Transverse colon (tissue), 4 donors: Measurements from ENCODE around the gene TMEM131L. TPM values are rescaled to one million over a fixed set of nuclear protein-coding genes. Genes with fewer than 3 reads are reported as not detected.

Experiments
- DNase-seq: peaks from one replicate; pipeline ENCODE4 v3.0.0-alpha.2; 2019
- H3K27ac ChIP-seq, 4 donors: fragments of 200-600 bp; sonication (generic); 2 replicates each; pipeline ENCODE4 v1.5.1; 2016 to 2018; ENCODE audit warnings: inconsistent platforms in 4 of 4
- H3K27me3 ChIP-seq: fragments of 200-600 bp; sonication (generic); 2 replicates; pipeline ENCODE4 v1.5.1; 2017; ENCODE audit warnings: inconsistent platforms
- H3K36me3 ChIP-seq, 4 donors: fragments of 200-600 bp; sonication (generic); 2 replicates each; pipeline ENCODE4 v1.5.1; 2017 to 2019; ENCODE audit warnings: inconsistent platforms in 4 of 4
- H3K4me1 ChIP-seq, 4 donors: fragments of 200-600 bp; sonication (generic); 2 replicates each; pipeline ENCODE4 v1.5.1; 2017 to 2020; ENCODE audit warnings: inconsistent platforms in 4 of 4
- H3K4me3 ChIP-seq, 4 donors: fragments of 200-600 bp; sonication (generic); 1 replicate in 1 of 4; 2 replicates in 3 of 4; pipeline versions ENCODE4 v1.5.1 to v1.6.1; 2017 to 2019; ENCODE audit warnings: inconsistent platforms in 4 of 4
- H3K9me3 ChIP-seq, 2 donors: fragments of 200-600 bp; sonication (generic); 2 replicates each; pipeline ENCODE4 v1.5.1; 2017 to 2019; ENCODE audit warnings: inconsistent platforms in 2 of 2
- EP300 ChIP-seq: sonication (generic); formaldehyde crosslinking; IDR thresholded peaks from one replicate; pipeline ENCODE4 v1.6.1; 2017; ENCODE audit warnings: antibody characterized with exemption, low read depth
- POLR2A ChIP-seq: fragments of 450-650 bp; IDR thresholded peaks from one replicate; pipeline ENCODE4 v1.6.1; 2016; ENCODE audit warnings: antibody characterized with exemption, mild to moderate bottlenecking, moderate library complexity
- POLR2AphosphoS5 ChIP-seq, 3 donors: sonication (generic); formaldehyde crosslinking; IDR thresholded peaks; one replicate each; pipeline ENCODE4 v1.6.1; 2016; ENCODE audit warnings: antibody characterized with exemption in 3 of 3
- WGBS, 2 donors: methylation state at CpG; one replicate each; pipeline ENCODE4 v1.1.5; 2018; ENCODE audit warnings: low coverage in 1 of 2; 5-methylcytosine and 5-hydroxymethylcytosine counted together
- in situ Hi-C, 4 donors: fragments of 200-750 bp; cut with MboI; loops; one replicate each; pipeline versions ENCODE4 v1.15.0 to v1.15.1; 2017; ENCODE audit warnings: low sequenced_read_pairs in 3 of 4, low pct_ligation_motif_present in 1 of 4, low pct_unique_long_range_greater_than_20kb in 1 of 4
- intact Hi-C: fragments of 100-400 bp; cut with DNase I; formaldehyde crosslinking; loops from one replicate; pipeline ENCODE4 v1.15.1; 2023; ENCODE audit warnings: low total_unique reads
- total RNA-seq, 4 donors: library from RNA; depleted of rRNA; stranded (reverse); fragments of >200 nt; gene quantifications; one replicate each; pipeline ENCODE4 v1.1.0, GENCODE V29; 2016
- TF ChIP-seq, protein P1 (sequence below), 5 experiments: fragments of 200-600 bp in 3 of 5; fragments of 450-650 bp in 2 of 5; sonication (generic) in 3 of 5; IDR thresholded peaks; 1 replicate in 2 of 5; 2 replicates in 3 of 5; pipeline ENCODE4 v1.5.1; 2016 to 2017; ENCODE audit warnings: antibody characterized with exemption in 5 of 5, inconsistent platforms in 3 of 5, mild to moderate bottlenecking in 2 of 5, moderate library complexity in 1 of 5

Gene TMEM131L
- total RNA-seq, 4 donors from 2014 or later, result 5.2 to 14.8 (median 8.3) TPM

DNA sequence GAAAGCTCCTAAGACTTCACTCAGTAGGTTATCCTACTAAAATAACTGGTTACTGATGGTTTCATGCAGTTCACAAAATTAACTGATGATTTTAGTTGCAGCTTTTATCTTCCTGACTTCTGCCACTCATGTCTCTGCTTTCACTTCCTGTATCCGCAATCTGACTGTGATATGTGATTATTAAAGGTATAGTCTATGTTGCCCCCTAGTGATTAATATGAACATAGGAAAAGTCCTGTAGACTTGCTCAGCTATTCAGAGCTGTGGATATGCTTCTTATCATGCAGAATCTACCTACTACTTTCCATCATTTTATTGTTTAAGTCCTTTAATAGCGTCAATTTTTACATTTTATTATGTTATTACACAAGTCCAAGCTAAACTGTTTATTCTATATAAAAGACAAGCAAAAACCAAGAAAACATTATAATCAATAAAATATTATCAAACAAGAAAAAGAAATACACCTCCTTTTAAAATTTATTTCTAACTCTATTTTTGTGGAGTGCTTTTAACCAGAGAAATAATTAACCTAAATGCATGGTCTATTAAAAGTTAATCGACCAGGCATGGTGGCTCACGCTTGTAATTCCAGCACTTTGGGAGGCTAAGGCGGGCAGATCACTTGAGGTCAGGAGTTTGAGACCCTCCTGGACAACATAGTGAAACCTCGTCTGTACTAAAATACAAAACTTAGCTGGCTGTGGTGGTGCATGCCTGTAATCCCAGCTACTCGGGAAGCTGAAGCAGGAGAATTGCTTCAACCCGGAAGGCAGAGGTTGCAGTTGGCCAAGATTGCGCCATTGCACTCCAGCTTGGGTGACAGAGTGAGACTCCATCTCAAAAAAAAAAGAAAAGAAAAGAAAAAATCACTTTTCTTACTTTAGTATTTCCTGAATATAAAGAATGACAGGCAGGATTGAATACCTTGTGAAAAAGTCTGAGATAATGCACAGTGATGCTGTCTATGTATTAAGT, 177.5 kb downstream of the TMEM131L start:
- in situ Hi-C loops (no loop called here), intact Hi-C loops (loop anchor here (10.0 kb wide), 1 partner anchor 299 kb away; the partner anchor contains the start of gene MND1)

DNA sequence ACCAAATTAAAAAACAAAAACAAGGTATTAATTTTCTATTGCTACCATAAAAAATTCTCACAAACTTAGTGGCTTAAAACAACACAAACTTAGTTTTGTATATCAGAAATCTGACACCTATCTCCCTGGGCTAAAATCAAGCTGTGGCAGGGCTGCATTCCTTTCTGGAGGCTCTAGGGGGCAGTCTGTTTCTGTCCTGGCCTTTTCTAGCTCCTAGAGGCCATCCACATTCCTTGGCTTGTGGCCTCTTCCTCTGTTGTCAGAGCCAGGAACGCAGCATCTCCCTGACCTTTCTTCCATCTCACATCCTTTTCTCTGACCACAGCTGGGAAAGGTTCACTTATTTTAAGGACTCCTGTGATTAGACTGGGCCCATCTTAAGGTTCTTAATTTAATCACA, 179.0 kb downstream of the TMEM131L start:
- 89 to 90% methylated on average over 1 of the region's 1 CpG for WGBS, 2 donors
- H3K36me3 ChIP-seq, result no peaks in the 10 kb centered on the region
- no peak for DNase-seq
- H3K4me3 ChIP-seq, result no peak overlapping the region
- H3K4me1 ChIP-seq, result no peaks in the 10 kb centered on the region
- no peaks in the 10 kb centered on the region for H3K27me3 ChIP-seq
- intact Hi-C loops, result loop anchor here (10.0 kb wide), 1 partner anchor 300 kb away; the partner anchor contains the start of gene MND1
- TF ChIP-seq EP300, result no peak
- no peak for TF ChIP-seq POLR2A
- TF ChIP-seq, protein P1, sequence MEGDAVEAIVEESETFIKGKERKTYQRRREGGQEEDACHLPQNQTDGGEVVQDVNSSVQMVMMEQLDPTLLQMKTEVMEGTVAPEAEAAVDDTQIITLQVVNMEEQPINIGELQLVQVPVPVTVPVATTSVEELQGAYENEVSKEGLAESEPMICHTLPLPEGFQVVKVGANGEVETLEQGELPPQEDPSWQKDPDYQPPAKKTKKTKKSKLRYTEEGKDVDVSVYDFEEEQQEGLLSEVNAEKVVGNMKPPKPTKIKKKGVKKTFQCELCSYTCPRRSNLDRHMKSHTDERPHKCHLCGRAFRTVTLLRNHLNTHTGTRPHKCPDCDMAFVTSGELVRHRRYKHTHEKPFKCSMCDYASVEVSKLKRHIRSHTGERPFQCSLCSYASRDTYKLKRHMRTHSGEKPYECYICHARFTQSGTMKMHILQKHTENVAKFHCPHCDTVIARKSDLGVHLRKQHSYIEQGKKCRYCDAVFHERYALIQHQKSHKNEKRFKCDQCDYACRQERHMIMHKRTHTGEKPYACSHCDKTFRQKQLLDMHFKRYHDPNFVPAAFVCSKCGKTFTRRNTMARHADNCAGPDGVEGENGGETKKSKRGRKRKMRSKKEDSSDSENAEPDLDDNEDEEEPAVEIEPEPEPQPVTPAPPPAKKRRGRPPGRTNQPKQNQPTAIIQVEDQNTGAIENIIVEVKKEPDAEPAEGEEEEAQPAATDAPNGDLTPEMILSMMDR (IDR thresholded peaks at IDR 0.05), result no peak
- TF ChIP-seq POLR2AphosphoS5 (IDR thresholded peaks at IDR 0.05), result no peak
- H3K27ac ChIP-seq, result no peak overlapping the region
- H3K9me3 ChIP-seq, result no peaks in the 10 kb centered on the region
- in situ Hi-C loops, result no loop called here

More for the DNA sequence above, 177.5 kb downstream of the TMEM131L start:
- H3K4me3 ChIP-seq, result no peak overlapping the region
- no peak overlapping the region for H3K27ac ChIP-seq
- TF ChIP-seq, protein P1 (IDR thresholded peaks at IDR 0.05), result peak; percentile 31 to 50 (median 40)
- TF ChIP-seq POLR2A, result no peak
- TF ChIP-seq EP300, result no peak
- H3K27me3 ChIP-seq, result no peaks in the 10 kb centered on the region
- H3K36me3 ChIP-seq, result no peaks in the 10 kb centered on the region
- H3K9me3 ChIP-seq, result no peaks in the 10 kb centered on the region
- DNase-seq, result no peak
- H3K4me1 ChIP-seq, result no peaks in the 10 kb centered on the region
- 70 to 72% methylated on average over 5 to 9 of the region's 9 CpGs for WGBS, 2 donors

DNA sequence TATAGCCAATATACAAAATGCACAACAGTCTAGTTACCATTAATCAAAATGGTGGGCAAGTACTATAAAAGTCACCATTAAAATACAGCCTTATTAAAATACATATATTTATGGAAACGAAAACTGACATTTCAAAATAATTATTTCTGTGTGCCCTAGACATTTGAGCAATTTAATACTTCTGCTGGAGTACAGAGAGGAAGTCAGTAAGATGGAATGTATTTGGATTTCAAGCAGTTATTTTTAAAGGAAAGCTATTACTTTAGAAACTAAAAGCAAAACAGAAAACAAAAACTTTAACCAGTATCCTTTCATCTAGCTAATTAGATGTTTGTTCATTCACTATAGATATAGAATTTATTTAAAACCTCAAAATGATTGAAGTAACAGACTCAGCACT, 180.1 kb downstream of the TMEM131L start:
- 64 to 85% methylated on average over 1 of the region's 1 CpG for WGBS, 2 donors
- in situ Hi-C loops (no loop called here), intact Hi-C loops (loop anchor here (10.0 kb wide), 1 partner anchor 301 kb away; the partner anchor contains the start of gene MND1)
- Histone ChIP-seq H3K36me3 (no peaks in the 10 kb centered on the region), H3K27me3 (no peaks in the 10 kb centered on the region), H3K27ac (no peak overlapping the region), H3K4me1 (no peaks in the 10 kb centered on the region), H3K9me3 (no peaks in the 10 kb centered on the region), H3K4me3 (no peak overlapping the region)
- TF ChIP-seq, protein P1 (IDR thresholded peaks at IDR 0.05), result no peak
- TF ChIP-seq POLR2A (no peak), POLR2AphosphoS5 (IDR thresholded peaks at IDR 0.05) (no peak), EP300 (no peak)
- no peak for DNase-seq

DNA sequence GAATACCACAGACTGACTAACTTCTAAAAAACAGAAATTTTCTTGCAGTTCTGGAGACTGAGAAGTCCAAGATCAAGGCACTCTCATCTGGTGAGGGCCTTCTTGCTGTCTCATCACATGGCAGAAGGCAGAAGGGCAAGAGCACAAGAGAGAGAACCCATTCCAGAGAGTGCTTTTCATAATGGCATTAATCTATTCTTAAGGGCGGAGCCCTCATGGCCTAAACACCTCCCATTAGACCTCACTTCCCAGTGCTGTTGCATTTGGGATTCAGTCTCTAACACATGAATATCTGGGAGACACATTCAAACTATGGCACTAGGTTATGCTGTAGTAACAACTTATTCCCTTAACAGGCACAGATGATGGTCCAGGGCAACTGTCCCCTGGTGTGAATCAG, 180.8 kb downstream of the TMEM131L start:
- DNase-seq, result no peak
- no peak overlapping the region for H3K4me3 ChIP-seq
- TF ChIP-seq, protein P1 (IDR thresholded peaks at IDR 0.05), result no peak
- TF ChIP-seq POLR2A, result no peak
- TF ChIP-seq EP300, result no peak
- TF ChIP-seq POLR2AphosphoS5 (IDR thresholded peaks at IDR 0.05), result no peak
- H3K36me3 ChIP-seq, result no peaks in the 10 kb centered on the region
- intact Hi-C loops (loop anchor here (10.0 kb wide), 1 partner anchor 302 kb away; the partner anchor contains the start of gene MND1), in situ Hi-C loops (no loop called here)
- no peak overlapping the region for H3K27ac ChIP-seq
- WGBS, 2 donors, result 100% methylated on average over 1 of the region's 1 CpG; no CpG with 5 or more reads in 1 of the 2 donors
- H3K27me3 ChIP-seq, result no peaks in the 10 kb centered on the region
- H3K4me1 ChIP-seq, result no peaks in the 10 kb centered on the region
- no peaks in the 10 kb centered on the region for H3K9me3 ChIP-seq
